ENCODE results near the gene SIX1.

GRCh38 chr14:60622917-60623257 lies 26.4 kb downstream of the SIX1 start:
- TF ChIP-seq, protein P1, sequence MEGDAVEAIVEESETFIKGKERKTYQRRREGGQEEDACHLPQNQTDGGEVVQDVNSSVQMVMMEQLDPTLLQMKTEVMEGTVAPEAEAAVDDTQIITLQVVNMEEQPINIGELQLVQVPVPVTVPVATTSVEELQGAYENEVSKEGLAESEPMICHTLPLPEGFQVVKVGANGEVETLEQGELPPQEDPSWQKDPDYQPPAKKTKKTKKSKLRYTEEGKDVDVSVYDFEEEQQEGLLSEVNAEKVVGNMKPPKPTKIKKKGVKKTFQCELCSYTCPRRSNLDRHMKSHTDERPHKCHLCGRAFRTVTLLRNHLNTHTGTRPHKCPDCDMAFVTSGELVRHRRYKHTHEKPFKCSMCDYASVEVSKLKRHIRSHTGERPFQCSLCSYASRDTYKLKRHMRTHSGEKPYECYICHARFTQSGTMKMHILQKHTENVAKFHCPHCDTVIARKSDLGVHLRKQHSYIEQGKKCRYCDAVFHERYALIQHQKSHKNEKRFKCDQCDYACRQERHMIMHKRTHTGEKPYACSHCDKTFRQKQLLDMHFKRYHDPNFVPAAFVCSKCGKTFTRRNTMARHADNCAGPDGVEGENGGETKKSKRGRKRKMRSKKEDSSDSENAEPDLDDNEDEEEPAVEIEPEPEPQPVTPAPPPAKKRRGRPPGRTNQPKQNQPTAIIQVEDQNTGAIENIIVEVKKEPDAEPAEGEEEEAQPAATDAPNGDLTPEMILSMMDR (IDR thresholded peaks at IDR 0.05): no peak
- no peak for TF ChIP-seq EP300 (IDR thresholded peaks at IDR 0.05)
- no peak for TF ChIP-seq POLR2AphosphoS5 (IDR thresholded peaks at IDR 0.05)

All from esophagus muscularis mucosa (tissue), 4 donors.